GM21381 (cell line): ENCODE measurements around the gene TFDP1.

Experiments
- ATAC-seq: cut with Tn5 transposase; IDR thresholded peaks from one replicate; pipeline ENCODE4 v1.9.1; 2021; ENCODE audit warnings: mild to moderate bottlenecking, moderate library complexity; ENCODE audit not compliant: unreplicated experiment

The TFDP1 gene

DNA sequence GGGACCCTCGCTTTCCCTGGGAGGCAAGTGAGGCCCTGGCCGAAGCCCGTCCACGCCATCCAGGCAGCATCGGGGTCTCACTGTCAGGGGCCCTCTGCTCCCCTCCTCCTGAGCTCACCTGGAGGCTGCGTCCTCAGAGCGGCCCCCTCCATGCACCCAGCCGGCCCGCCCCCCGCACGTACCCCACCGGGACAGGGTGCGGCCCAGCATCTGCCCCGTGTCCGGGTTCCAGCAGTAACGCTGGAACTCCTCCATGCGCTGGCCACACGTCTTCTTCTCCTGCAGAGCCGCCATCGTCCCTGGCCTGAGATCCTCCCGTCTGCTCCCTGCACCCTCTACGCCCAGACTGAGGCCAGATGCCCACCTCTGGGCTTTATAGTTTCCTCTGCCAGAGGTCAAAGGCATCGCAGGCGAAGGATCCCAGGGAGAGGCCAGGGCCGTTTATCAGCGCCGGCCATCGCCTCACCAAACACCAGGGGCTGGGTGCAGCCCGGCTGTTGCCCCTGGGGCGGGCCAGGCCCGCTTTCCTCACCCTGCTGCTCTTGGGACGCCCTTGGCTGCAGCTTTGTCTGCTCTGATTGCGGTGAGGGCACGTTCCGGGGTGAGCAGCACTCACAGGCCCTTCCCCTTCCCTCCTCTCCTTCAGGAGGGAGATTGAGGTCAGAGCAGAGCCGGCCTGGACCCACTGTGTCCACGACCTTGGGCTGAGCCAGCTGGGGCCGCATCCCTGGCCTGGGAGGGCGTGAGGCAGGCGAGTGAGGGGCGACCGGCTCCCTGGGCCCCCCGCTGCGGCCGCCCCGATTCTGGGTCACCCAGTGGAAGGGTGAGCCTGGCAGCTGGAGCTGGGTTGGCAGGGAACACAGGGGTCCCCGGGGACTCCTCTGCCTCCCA, 73.5 kb downstream of the TFDP1 start, which contains the start of gene ATP4B:
TSS of gene ATP4B (minus strand) at position 348 of the 891 bp plus-strand sequence. CDS start at position 294, 54 bp downstream.
- ATAC-seq: no peak

DNA sequence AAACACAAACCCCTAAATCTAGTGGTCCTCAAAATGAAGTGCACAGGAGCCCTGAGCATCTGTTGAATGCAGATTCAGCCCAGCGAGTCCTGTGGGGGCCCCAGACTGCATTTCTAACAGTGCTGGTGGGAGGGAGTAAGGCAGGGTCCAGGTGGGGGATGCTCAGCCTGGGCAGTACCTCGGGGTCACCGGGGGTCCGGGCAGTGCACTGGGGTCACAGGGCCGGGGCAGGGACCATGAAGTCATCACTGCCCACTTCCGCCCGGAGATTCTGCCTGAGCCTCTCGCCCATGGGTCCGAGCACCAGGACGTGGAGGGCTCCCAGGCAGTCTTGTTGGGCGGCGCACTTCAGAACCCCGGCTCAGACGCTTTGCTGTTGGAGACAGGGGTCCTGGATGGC, 74.3 kb downstream of the TFDP1 start:
- no peak for ATAC-seq

DNA sequence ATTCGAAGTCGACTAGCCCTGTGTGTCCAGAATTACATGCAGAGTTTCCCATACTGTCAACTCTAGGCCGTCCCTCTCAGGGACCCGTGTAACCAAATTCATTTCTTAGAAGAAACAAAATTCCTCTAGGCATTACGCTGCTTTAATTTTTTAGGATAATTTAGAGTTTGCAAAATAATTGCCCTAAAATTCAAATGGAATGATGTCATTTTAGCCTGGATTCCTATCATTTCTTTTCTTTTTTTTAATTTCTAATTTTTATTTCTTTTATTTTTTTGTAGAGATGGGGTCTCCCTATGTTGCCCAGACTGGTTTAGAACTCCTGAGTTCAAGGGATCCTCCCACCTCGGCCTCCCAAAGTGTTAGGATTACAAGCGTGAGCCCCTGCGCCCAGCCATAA, 74.8 kb downstream of the TFDP1 start:
- no peak for ATAC-seq

DNA sequence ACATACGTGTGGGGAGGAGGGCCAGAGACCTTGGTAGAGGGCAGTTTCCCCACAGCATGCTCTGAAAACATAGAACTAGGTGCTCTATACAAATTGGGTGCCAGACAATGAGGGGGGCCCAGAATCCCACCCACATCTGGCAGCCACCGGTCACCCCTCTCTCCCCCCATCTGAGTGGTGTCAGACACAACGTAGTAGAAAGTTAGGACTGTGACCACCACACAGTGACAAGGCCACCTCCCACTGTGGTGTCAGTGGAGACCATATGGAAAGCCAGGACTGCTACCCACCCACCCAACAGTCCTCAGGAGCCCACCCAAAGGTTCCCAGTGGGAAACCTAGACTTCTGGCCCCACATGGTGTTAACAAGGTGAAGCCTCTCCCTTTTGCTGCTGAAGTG, 75.5 kb downstream of the TFDP1 start:
- ATAC-seq: no peak

DNA sequence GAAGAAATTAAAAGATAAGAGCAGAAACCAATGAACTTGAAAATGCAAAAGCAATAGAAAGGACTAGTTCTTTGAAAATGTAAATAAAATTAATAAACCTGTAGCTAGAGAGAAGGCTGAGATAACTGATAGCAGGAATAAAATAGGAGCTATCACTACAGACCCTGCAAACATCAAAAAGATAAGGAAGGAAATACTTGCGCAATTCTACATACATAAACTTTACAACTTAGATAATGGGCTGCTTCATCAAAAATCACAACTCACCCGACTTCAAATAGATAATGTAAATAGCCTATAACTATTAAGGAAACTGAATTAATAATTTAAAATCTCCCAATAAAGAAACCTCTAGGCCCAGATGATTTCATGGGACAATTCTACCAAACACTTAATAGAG, 77.0 kb downstream of the TFDP1 start:
- no peak for ATAC-seq

DNA sequence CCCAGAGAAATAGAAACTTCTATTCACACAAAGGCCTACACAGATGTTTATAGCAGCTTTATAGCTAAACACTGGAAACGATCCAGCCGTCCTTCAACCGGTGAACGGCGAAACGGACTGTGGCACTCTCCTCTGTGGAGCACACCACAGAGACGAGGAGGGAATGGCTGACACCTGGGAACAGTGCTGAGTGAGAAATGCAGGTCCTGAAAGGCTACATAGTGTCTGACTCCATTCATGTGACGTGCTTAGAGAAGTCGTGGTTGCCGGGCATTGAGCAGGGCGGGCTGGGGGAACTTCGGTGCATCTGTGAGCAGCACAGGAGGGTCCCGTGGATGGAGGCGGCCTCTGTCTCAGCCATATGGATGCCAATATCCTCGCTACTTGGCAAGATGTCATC, 79.4 kb downstream of the TFDP1 start:
- ATAC-seq: no peak

DNA sequence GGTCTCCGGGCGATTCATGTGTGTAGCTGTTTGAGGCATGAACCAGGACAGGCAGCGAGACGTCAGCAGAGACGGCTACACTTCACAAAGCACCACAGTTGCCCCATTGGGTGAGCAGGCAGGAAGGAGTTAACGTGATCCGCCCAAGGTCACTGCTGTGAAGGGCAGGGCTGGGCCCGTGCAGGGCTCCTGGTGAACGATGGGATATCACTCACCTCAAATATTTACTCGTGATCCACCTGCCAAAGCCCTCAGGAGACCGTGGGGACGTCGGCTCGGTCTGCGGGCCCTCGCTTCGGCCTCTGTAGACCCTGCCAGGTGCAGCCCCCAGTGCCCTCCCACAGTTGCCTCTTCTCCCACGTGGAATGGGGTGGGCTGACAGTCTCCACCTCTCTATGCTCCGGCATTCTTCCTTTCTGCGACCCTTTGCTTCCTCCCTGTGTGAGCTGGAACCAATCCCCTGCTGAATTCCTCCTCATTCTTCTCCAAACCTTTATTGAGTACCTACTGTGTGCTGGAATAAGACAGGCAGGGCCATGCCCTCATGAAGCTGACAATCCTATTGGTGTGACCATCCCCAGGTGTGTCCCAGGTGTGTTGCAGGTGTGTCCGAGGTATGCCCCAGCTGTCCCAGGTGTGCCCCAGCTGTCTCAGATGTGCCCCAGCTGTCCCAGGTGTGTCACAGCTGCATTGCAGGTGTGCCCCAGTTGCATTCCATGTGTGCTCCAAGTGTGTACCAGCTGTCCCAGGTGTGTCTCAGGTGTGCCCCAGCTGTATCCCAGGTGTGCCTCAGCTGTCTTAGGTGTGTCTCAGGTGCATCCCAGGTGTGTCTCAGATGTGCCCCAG, 80.4 kb downstream of the TFDP1 start:
- ATAC-seq: no peak

DNA sequence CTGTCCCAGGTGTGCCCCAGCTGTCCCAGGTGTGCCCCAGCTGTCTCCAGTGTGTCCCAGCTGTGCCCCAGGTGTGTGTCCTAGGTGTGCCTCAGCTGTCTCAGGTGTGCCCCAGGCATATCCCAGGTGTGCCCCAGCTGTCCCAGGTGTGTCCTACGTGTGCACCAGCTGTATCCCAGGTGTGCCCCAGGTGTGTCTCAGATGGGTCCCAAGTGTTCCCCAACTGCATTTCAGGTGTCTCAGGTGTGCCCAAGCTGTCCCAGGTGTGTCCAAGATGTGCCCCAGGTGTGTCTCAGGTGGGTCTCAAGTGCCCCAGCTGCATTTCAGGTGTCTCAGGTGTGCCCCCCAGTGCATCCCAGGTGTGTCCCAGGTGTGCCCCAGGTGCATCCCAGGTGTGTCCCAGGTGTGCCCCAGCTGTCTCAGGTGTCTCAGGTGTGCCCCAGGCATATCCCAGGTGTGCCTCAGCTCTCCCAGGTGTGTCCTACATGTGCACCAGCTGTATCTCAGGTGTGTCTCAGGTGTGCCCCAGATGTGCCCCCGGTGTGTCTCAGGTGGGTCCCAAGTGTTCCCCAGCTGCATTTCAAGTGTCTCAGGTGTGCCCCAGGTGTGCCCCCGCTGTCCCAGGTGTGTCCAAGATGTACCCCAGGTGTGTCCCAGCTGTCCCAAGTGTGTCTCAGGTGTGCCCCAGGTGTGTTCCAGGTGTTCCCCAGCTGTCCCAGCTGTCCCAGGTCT, 81.2 kb downstream of the TFDP1 start:
- no peak for ATAC-seq

DNA sequence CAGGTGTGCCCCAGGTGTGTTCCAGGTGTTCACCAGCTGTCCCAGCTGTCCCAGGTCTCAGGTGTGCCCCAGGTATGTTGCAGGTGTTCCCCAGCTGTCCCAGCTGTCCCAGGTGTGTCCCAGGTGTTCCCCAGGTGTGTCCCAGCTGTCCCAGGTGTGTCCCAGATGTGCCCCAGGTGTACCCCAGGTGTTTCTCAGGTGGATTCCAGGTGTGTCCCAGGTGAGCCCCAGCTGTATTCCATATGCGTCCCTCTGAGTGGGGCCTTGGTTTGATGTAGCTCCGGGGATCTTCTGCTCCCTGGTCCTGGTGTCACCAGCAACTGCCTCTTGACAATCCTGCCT, 81.7 kb downstream of the TFDP1 start:
- no peak for ATAC-seq

DNA sequence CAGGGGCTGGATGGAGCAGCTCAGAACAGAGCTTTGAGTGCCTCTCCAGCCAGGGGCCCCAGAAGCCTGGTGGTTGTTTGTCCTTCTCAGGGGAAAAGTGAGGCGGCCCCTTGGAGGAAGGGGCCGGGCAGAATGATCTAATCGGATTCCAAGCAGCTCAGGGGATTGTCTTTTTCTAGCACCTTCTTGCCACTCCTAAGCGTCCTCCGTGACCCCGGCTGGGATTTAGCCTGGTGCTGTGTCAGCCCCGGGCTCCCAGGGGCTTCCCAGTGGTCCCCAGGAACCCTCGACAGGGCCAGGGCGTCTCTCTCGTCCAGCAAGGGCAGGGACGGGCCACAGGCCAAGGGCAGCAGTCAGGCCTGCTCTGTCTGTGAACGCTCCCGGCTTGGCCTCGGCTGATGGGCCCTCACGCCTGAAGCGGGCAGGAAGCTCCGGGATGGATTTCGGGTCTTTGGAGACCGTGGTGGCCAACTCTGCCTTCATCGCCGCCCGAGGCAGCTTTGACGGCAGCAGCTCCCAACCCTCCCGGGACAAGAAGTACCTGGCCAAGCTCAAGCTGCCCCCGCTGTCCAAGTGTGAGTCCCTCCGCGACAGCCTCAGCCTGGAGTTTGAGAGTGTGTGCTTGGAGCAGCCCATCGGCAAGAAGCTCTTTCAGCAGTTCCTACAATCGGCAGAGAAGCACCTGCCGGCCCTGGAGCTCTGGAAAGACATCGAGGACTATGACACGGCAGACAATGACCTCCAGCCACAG, 82.6 kb downstream of the TFDP1 start, which contains the start of gene GRK1:
TSS of gene GRK1 (plus strand) at position 269 of the 751 bp plus-strand sequence. CDS start at position 437, 168 bp downstream.
- ATAC-seq: no peak

DNA sequence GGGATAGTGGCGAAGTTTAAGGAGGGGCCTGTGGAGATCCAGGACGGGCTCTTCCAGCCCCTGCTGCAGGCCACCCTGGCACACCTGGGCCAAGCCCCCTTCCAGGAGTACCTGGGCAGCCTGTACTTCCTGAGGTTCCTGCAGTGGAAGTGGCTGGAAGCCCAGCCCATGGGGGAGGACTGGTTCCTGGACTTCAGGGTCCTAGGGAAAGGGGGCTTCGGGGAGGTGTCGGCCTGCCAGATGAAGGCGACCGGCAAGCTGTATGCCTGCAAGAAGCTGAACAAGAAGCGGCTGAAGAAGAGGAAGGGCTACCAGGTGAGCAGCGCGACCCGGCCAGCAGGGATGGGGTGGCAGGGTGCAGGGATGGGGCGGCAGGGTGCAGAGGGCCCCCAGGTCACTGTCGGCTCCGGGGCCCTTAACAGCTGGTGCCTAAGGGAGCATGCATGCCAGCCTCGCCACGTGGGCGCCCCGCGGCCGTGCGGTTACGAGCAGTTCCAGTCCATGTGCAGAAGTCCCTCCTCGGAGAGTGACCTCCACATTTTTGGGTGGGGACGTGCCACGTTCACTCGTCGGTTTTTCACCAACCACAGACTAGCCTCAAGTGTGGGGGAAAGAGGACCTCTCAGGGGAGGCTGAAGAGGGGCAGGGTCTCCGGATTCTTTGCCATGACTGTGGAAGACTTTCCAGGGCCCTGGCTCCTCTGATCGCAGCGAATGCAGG, 83.4 kb downstream of the TFDP1 start:
- ATAC-seq: no peak

DNA sequence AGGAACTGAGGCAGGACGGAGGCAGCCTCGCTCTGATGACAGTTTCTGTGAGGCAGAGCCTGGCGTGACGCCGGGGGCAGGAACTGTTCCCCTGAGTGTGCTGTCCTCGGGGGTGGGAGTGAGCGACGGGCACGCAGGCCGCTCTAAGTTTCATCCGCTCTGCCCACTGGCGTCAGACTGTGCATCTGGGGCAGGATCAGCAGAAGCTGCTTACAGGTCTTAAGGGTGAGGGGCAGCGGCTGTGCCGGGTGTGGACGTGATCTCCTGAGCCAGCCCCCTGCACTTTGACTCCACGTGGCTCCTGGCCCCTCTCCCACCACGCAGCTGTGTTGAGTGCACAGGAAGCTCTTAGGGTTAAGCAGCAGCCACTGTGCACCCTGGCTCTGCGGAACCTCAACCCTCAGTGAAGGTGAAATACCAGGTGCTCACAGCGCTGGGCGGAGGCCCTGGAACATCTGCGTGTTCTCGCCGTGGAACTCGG, 84.0 kb downstream of the TFDP1 start:
- no peak for ATAC-seq

DNA sequence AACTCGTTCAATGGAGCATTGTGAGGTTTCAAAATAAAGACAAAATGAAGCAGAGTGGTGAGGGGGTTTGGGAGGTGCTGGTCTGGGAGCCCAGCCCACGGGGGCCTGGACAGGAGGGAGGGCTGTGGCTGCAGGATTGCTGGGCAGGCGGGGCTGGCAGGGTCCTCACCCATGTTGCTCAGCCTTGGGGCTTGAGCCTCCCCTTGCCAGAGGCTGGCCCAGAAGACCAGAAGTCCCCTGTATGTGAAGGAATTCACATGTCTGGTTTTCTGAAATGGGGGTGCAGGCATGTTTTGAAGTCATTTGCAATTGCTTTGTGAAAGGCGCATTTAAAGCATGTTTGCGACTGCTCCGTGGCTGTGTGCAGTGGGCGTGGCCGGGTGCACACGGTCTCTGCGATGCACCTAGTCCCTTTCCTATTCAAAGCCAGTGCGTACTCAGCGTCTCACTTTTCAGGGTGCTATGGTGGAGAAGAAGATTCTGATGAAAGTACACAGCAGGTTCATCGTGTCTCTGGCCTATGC, 84.7 kb downstream of the TFDP1 start:
- no peak for ATAC-seq

DNA sequence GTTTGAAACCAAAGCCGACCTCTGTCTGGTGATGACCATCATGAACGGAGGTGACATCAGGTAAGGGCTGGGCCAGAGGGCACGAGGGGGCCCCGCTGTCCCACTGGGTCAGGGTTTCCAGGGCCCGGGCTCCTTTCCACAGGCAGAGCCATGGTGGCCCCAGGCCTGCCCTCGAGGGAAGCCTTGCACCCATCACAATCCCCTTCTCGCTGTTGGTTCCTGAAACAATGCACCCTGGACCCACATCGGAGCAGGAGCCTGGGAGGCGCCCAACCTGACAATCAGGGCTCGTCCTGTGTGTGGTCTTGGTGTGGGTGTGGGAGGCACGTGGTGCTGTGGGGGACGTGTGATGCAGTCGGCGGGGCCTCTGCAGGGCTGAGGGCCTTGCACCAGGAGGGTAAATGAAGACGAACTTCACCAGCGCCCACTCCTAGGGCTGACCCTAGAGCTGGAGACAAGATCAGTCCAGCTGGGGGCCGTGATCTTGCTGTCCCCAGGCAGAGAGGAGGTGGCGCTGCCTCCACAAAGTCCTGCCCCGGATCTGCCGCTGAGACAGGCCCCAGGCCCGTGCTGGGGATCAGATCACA, 85.3 kb downstream of the TFDP1 start:
- ATAC-seq: no peak

DNA sequence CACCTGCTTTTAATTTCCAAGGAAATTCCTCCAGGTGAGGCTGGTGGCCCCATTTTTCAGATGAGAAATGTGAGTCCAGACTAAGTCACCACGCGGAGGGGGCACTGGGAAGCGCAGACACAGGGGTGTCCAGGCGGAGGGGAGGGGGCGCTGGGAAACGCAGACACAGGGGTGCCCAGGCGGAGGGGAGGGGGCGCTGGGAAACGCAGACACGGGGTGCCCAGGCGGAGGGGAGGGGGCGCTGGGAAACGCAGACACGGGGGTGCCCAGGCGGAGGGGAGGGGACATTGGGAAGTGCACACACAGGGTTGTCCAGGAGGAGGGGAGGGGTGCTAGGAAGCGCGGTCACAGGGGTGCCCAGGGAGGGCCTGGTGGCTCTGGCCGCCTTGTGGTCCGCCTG, 86.0 kb downstream of the TFDP1 start:
- ATAC-seq: no peak

DNA sequence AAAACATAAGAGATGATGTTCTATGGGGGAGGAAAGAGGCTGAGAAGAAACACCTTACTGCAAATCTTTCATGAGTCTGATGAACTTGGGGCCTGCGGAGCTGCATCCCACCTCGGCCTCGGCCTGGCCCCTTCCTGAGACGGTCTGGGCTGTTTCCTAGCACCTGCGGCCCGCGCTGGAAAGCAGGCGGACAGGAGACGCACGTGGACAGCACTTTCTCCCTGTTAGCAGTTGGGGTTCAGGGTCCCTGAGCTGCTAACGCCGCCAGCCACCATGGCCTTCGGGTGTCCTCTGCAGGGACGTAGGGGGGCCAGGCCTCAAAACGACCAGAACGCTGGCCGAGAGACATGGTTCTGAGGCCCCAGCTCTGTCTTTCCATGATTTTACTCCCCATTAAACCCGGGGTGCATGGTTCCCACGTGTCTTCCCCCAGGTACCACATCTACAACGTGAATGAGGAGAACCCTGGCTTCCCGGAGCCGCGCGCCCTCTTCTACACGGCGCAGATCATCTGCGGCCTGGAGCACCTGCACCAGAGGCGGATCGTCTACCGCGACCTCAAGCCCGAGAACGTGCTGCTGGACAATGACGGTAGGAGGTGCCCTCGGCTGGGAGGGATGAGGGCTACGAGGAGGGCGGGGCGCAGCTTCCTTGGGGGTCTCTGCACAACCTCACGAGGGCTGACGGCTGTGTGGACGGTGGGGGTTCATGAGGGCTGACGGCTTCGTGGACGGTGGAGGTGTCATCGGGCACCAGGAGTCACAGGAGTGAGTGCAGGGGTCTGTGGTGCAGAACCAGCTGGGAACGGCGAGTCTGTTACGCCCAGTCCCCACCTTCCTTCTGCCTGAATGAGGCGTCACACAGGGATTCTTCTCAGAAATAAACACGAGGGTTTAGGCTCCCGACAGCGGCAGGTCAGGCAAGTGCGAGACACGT, 86.8 kb downstream of the TFDP1 start:
- ATAC-seq: no peak

DNA sequence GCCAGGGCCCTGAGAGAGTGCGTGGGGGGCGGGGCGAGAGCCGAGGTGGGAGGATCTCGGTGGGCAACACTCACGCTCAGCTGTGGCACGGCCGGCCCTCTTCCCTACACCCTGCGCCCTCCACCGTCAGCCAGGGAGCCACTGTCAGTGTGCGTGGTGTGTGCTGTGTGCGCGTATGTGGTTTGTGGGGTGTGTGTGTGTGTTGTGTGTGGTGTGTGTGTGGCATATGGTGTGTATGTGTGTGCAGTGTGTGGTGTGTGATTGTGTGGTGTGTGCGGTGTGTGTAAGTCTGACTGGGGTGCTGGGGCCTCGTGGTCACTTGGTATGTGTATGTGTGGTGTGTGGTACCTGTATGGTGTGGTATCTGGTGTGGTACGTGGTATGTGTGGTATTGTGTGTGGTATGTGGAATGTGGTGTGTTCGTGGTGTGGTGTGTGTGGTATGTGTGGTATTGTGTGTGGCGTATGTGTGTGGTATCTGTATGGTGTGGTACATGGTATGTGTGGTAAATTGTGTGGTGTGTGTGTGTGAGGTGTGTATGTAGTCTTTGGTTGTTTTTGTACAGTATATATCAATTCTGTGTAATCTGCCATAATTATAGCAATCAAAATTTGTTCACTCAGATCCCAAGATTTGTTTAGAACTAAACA, 87.6 kb downstream of the TFDP1 start:
- no peak for ATAC-seq
